ENCODE data around the gene TBX4.

DNA sequence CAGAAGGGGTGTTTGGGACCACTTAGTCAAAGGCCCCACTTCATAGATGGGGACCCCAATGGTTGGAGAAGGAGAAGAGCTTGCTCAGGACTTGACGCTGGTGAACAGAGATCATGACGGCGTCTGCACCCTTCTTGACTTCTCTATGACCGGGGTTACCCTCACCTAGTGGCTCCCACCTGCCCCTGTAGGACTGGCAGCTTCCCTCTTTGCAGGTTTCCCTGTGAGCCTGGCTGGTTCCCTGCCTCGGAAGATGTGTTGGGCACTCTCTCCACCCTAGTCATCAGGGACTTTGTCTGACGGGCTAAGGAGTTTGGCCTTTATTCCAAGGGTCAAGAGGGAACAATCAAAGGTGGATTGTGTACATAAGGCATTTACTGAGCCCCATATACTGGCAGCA lies 22.7 kb downstream of the TBX4 start:
- TF ChIP-seq, protein P1, sequence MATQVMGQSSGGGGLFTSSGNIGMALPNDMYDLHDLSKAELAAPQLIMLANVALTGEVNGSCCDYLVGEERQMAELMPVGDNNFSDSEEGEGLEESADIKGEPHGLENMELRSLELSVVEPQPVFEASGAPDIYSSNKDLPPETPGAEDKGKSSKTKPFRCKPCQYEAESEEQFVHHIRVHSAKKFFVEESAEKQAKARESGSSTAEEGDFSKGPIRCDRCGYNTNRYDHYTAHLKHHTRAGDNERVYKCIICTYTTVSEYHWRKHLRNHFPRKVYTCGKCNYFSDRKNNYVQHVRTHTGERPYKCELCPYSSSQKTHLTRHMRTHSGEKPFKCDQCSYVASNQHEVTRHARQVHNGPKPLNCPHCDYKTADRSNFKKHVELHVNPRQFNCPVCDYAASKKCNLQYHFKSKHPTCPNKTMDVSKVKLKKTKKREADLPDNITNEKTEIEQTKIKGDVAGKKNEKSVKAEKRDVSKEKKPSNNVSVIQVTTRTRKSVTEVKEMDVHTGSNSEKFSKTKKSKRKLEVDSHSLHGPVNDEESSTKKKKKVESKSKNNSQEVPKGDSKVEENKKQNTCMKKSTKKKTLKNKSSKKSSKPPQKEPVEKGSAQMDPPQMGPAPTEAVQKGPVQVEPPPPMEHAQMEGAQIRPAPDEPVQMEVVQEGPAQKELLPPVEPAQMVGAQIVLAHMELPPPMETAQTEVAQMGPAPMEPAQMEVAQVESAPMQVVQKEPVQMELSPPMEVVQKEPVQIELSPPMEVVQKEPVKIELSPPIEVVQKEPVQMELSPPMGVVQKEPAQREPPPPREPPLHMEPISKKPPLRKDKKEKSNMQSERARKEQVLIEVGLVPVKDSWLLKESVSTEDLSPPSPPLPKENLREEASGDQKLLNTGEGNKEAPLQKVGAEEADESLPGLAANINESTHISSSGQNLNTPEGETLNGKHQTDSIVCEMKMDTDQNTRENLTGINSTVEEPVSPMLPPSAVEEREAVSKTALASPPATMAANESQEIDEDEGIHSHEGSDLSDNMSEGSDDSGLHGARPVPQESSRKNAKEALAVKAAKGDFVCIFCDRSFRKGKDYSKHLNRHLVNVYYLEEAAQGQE (IDR thresholded peaks at IDR 0.05): no peak
- TF ChIP-seq RAD21 (IDR thresholded peaks at IDR 0.05): no peak

Measured in liver (tissue), 2 donors.